B cell (primary cell): ENCODE data around the gene SLC6A18. TPM values are rescaled to one million over a fixed set of nuclear protein-coding genes. Genes with fewer than 3 reads are reported as not detected.

Experiments
- ATAC-seq: fragments of 200-7000 bp; cut with Tn5 transposase; one replicate; pipeline ENCODE4 v1.10.0; 2021; ENCODE audit warnings: low read depth, mild to moderate bottlenecking, moderate number of reproducible peaks, moderate library complexity
- CTCF ChIA-PET: fragments of 350-600 bp; sonication (Branson Sonifier 250); formaldehyde crosslinking; loops from one replicate; lab custom pipeline; 2021; ENCODE audit warnings: antibody characterized with exemption, inconsistent platforms; lab: Charles Lee
- POLR2A ChIA-PET: fragments of 350-600 bp; sonication (Branson Sonifier 250); formaldehyde crosslinking; loops from one replicate; lab custom pipeline; 2021; ENCODE audit warnings: antibody characterized with exemption; lab: Charles Lee
- DNase-seq: peaks from one replicate; pipeline ENCODE4 v3.0.0; 2013
- H2AFZ ChIP-seq: 2 replicates; pipeline ENCODE4 v1.6.1; 2012; ENCODE audit warnings: mild to moderate bottlenecking, low read depth, low read length; ENCODE audit not compliant: insufficient read depth, poor library complexity, severe bottlenecking
- H3K27ac ChIP-seq, 2 donors: 1 replicate in 1 of 2; 2 replicates in 1 of 2; pipeline ENCODE4 v1.5.1; 2012 to 2013; ENCODE audit warnings: low read length in 2 of 2, mild to moderate bottlenecking in 2 of 2, moderate library complexity in 1 of 2
- H3K27me3 ChIP-seq, 4 experiments: fragments of 200-600 bp in 1 of 4; sonication (generic) in 1 of 4; replicated peaks in 1 of 4; 1 replicate in 2 of 4; 2 replicates in 2 of 4; pipeline versions ENCODE4 v1.6.1 to v1.7.0; 2013 to 2016; ENCODE audit warnings: low read length in 3 of 4, mild to moderate bottlenecking in 2 of 4, mixed read lengths in 1 of 4, moderate library complexity in 1 of 4; ENCODE audit not compliant: insufficient read depth in 4 of 4, control insufficient read depth in 3 of 4; ENCODE audit errors: control extremely low read depth in 1 of 4
- H3K36me3 ChIP-seq, 2 experiments: replicated peaks in 1 of 2; 1 replicate in 1 of 2; 2 replicates in 1 of 2; pipeline versions ENCODE4 v1.6.1 to v1.7.1; 2013; ENCODE audit warnings: low read length in 1 of 2; ENCODE audit not compliant: insufficient read depth in 2 of 2, control insufficient read depth in 1 of 2; ENCODE audit errors: control extremely low read depth in 1 of 2, extremely low read depth in 1 of 2
- H3K4me1 ChIP-seq, 2 donors: fragments of 200-600 bp in 1 of 2; sonication (generic) in 1 of 2; 1 replicate in 1 of 2; 2 replicates in 1 of 2; pipeline versions ENCODE4 v1.5.1 to v1.6.1; 2013 to 2017; ENCODE audit warnings: low read length in 2 of 2; ENCODE audit not compliant: control insufficient read depth in 2 of 2, insufficient read depth in 2 of 2
- H3K4me2 ChIP-seq: replicated peaks from 2 replicates; pipeline ENCODE3; 2012; ENCODE audit warnings: mild to moderate bottlenecking, low read depth, low read length; ENCODE audit not compliant: poor library complexity, severe bottlenecking
- H3K4me3 ChIP-seq, 5 experiments: fragments of 200-600 bp in 1 of 5; sonication (generic) in 1 of 5; 1 replicate in 3 of 5; 2 replicates in 2 of 5; pipeline versions ENCODE4 v1.5.1 to v1.7.0; 2011 to 2016; ENCODE audit warnings: low read length in 4 of 5, mild to moderate bottlenecking in 4 of 5, low read depth in 2 of 5, control low read depth in 1 of 5, moderate library complexity in 1 of 5; ENCODE audit not compliant: insufficient read depth in 1 of 5; ENCODE audit errors: control extremely low read depth in 1 of 5, extremely low read depth in 1 of 5
- H3K79me2 ChIP-seq: fragments of 200-600 bp; sonication (generic); one replicate; pipeline ENCODE4 v1.6.0; 2016; ENCODE audit warnings: low read length; ENCODE audit not compliant: control insufficient read depth, insufficient read depth
- H3K9ac ChIP-seq: fragments of 200-600 bp; sonication (generic); 2 replicates; pipeline ENCODE4 v1.6.1; 2017; ENCODE audit warnings: mild to moderate bottlenecking, low read length, moderate library complexity
- H3K9me3 ChIP-seq, 3 donors: one replicate each; pipeline versions ENCODE4 v1.6.1 to v1.7.1; 2013; ENCODE audit warnings: low read length in 2 of 3; ENCODE audit not compliant: control insufficient read depth in 2 of 3, insufficient read depth in 1 of 3; ENCODE audit errors: control extremely low read depth in 1 of 3
- H4K20me1 ChIP-seq: 2 replicates; pipeline ENCODE4 v1.6.0; 2012; ENCODE audit warnings: mild to moderate bottlenecking, low read length; ENCODE audit not compliant: insufficient read depth, control insufficient read depth, poor library complexity, severe bottlenecking
- H3K27ac Mint-ChIP-seq: one replicate; pipeline ENCODE4 v1.8.0; 2021; ENCODE audit warnings: mixed read lengths
- H3K27me3 Mint-ChIP-seq: one replicate; pipeline ENCODE4 v1.8.0; 2021; ENCODE audit warnings: mixed read lengths
- H3K4me1 Mint-ChIP-seq: one replicate; pipeline ENCODE4 v1.8.0; 2021; ENCODE audit warnings: mixed read lengths
- H3K4me3 Mint-ChIP-seq: one replicate; pipeline ENCODE4 v1.8.0; 2021; ENCODE audit warnings: mixed read lengths
- H3K9me3 Mint-ChIP-seq: one replicate; pipeline ENCODE4 v1.8.0; 2022; ENCODE audit warnings: mixed read lengths; ENCODE audit not compliant: insufficient read depth
- EZH2 ChIP-seq: IDR thresholded peaks from 2 replicates; pipeline ENCODE4 v1.6.1; 2012; ENCODE audit warnings: borderline replicate concordance, low read depth, mild to moderate bottlenecking, moderate library complexity, low read length; ENCODE audit not compliant: insufficient read depth, poor library complexity, severe bottlenecking
- WGBS: methylation state at CpG from one replicate; pipeline ENCODE4 v1.1.5; 2013; ENCODE audit warnings: missing lambda C conversion rate; ENCODE audit not compliant: insufficient coverage; 5-methylcytosine and 5-hydroxymethylcytosine counted together
- intact Hi-C: fragments of 100-400 bp; cut with micrococcal nuclease; formaldehyde crosslinking; loops from one replicate; pipeline ENCODE4 v1.10.0; 2022
- polyA plus RNA-seq: library from polyadenylated mRNA; depleted of rRNA; stranded (reverse); fragments of >200 nt; gene quantifications from 2 replicates; pipeline ENCODE4 v1.2.3, GENCODE V29; 2012
- total RNA-seq, 2 donors: library from RNA; stranded (reverse); fragments of 120-200 nt in 1 of 2; gene quantifications; 1 replicate in 1 of 2; 2 replicates in 1 of 2; pipeline versions ENCODE4 v1.2.3 to v1.2.4, GENCODE V29; 2013 to 2022
- TF ChIP-seq, protein P1 (sequence below): fragments of 200-600 bp; IDR thresholded peaks from one replicate; pipeline ENCODE4 v1.8.0; 2022; ENCODE audit warnings: antibody characterized with exemption, mild to moderate bottlenecking

The SLC6A18 gene
- total and polyA plus RNA-seq, 2 donors (not counting 1 experiment from before 2014, with no cell fraction given), result not detected

DNA sequence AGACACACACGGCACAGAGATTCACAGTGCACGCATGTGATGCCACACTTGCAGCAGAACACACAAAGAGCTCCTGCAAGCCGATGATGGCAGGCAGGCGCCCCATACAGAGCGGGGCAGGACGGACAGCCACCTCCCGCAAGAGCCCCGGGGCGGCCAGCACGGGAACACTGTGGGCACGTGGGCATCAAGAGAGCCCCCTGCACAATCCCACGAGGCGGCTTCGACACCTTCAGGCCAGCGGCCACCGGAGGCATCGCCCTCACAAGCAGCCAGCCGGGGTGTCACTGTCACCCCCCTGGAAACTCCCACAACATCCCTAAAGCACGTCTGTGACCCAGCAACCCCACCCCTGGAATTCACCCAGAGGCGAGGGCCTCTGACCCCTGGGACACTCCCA lies 51.7 kb downstream of the SLC6A18 start:
- Histone ChIP-seq H3K4me2 (no peak overlapping the region), H3K9ac (no peak overlapping the region), H3K4me1 (no peaks in the 10 kb centered on the region), H3K79me2 (no peaks in the 10 kb centered on the region), H3K36me3 (no peaks in the 10 kb centered on the region), H3K27ac (no peak overlapping the region), H3K9me3 (peaks cover 0 to 19% (median 0%) of the 10 kb centered on the region in 3 donors), H2AFZ (no peak overlapping the region), H3K4me3 (no peak overlapping the region), H4K20me1 (no peaks in the 10 kb centered on the region), H3K27me3 (no peaks in the 10 kb centered on the region)
- Mint-ChIP-seq H3K27me3 (no peaks in the 10 kb centered on the region), H3K4me3 (no peak overlapping the region), H3K4me1 (no peaks in the 10 kb centered on the region), H3K9me3 (no peaks in the 10 kb centered on the region), H3K27ac (no peak overlapping the region)
- intact Hi-C loops, result no loop called here
- TF ChIP-seq, protein P1, sequence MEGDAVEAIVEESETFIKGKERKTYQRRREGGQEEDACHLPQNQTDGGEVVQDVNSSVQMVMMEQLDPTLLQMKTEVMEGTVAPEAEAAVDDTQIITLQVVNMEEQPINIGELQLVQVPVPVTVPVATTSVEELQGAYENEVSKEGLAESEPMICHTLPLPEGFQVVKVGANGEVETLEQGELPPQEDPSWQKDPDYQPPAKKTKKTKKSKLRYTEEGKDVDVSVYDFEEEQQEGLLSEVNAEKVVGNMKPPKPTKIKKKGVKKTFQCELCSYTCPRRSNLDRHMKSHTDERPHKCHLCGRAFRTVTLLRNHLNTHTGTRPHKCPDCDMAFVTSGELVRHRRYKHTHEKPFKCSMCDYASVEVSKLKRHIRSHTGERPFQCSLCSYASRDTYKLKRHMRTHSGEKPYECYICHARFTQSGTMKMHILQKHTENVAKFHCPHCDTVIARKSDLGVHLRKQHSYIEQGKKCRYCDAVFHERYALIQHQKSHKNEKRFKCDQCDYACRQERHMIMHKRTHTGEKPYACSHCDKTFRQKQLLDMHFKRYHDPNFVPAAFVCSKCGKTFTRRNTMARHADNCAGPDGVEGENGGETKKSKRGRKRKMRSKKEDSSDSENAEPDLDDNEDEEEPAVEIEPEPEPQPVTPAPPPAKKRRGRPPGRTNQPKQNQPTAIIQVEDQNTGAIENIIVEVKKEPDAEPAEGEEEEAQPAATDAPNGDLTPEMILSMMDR, result no peak
- no peak for TF ChIP-seq EZH2
- ATAC-seq, result no peak
- WGBS, result 96% methylated on average over 19 of the region's 20 CpGs
- no peak for DNase-seq
- ChIA-PET CTCF (no interaction called here), POLR2A (no interaction called here)

GRCh38 chr5:1277331-1277730 lies 52.1 kb downstream of the SLC6A18 start:
- no peak overlapping the region for H2AFZ ChIP-seq
- POLR2A ChIA-PET, result no interaction called here

More at GRCh38 chr5:1277331-1277730, 52.1 kb downstream of the SLC6A18 start:
- H3K4me3 Mint-ChIP-seq, result no peak overlapping the region
- Histone ChIP-seq H3K27me3 (no peaks in the 10 kb centered on the region), H3K4me3 (no peak overlapping the region), H3K36me3 (no peaks in the 10 kb centered on the region), H3K27ac (no peak overlapping the region), H4K20me1 (no peaks in the 10 kb centered on the region), H3K4me1 (no peaks in the 10 kb centered on the region), H3K9ac (no peak overlapping the region), H3K4me2 (no peak overlapping the region), H3K79me2 (no peaks in the 10 kb centered on the region), H3K9me3 (peaks cover 0 to 19% (median 0%) of the 10 kb centered on the region in 3 donors)
- no peaks in the 10 kb centered on the region for H3K4me1 Mint-ChIP-seq
- DNase-seq, result no peak
- no peaks in the 10 kb centered on the region for H3K9me3 Mint-ChIP-seq
- intact Hi-C loops, result no loop called here
- H3K27ac Mint-ChIP-seq, result no peak overlapping the region
- TF ChIP-seq, protein P1, result no peak
- no peak for TF ChIP-seq EZH2
- ATAC-seq, result no peak
- no peaks in the 10 kb centered on the region for H3K27me3 Mint-ChIP-seq
- WGBS, result 96% methylated on average over 9 of the region's 21 CpGs
- CTCF ChIA-PET, result no interaction called here
